ENCODE data around the gene LHFPL3.

LHFPL3 gene

GRCh38 chr7:104664648-104665047 is 336.2 kb downstream of the LHFPL3 start:
- Histone ChIP-seq H3K27ac (ENCODE audit: low read length, poor library complexity, severe bottlenecking) (no peak overlapping the region), H3K36me3 (ENCODE audit: control insufficient read depth in 1 of 2, insufficient read depth in 2 of 2, low read depth in 1 of 2, low read length in 2 of 2) (no peaks in the 10 kb centered on the region), H3K14ac (ENCODE audit: low read length in 2 of 2) (no peak overlapping the region), H3K4me3 (ENCODE audit: insufficient read depth in 1 of 2, low read depth in 1 of 2, low read length in 2 of 2) (no peak overlapping the region), H3K4me1 (ENCODE audit: control insufficient read depth, insufficient read depth, low read depth, low read length) (no peaks in the 10 kb centered on the region), H2AK5ac (ENCODE audit: low read length, severe bottlenecking) (no peak overlapping the region), H3K4ac (ENCODE audit: low read depth in 1 of 2, low read length in 2 of 2) (no peak overlapping the region), H3K23ac (ENCODE audit: low read length in 2 of 2) (no peak overlapping the region), H4K8ac (ENCODE audit: low read length) (no peak overlapping the region), H4K91ac (ENCODE audit: low read length) (no peak overlapping the region), H2BK5ac (ENCODE audit: low read depth, low read length, poor library complexity, severe bottlenecking) (no peak overlapping the region), H3K9ac (ENCODE audit: low read length) (no peak overlapping the region), H3K4me2 (ENCODE audit: low read length, poor library complexity, severe bottlenecking) (no peak overlapping the region), H2BK12ac (ENCODE audit: low read length in 2 of 2) (no peak overlapping the region), H3K18ac (ENCODE audit: low read depth in 1 of 2, low read length in 2 of 2) (no peak overlapping the region), H3K9me3 (ENCODE audit: control insufficient read depth, low read length) (no peaks in the 10 kb centered on the region), H3K27me3 (ENCODE audit: control insufficient read depth in 1 of 2, insufficient read depth in 1 of 2, low read length in 2 of 2) (peaks cover 0 to 2% of the 10 kb centered on the region in 2 experiments), H2BK15ac (ENCODE audit: low read depth, poor library complexity, severe bottlenecking) (no peak overlapping the region), H3K79me1 (replicated peaks; ENCODE audit: low read length, poor library complexity, severe bottlenecking) (no peaks in the 10 kb centered on the region), H2BK120ac (ENCODE audit: low read depth, low read length) (no peak overlapping the region), H2AFZ (ENCODE audit: low read depth, low read length) (no peak overlapping the region)
- no CpG with 5 or more reads among the region's 1 CpG for WGBS
- no peak for DNase-seq

- Histone ChIP-seq H2AFZ (ENCODE audit: low read depth, low read length) (no peak overlapping the region), H2BK15ac (ENCODE audit: low read depth, poor library complexity, severe bottlenecking) (no peak overlapping the region), H4K91ac (ENCODE audit: low read length) (no peak overlapping the region), H3K36me3 (ENCODE audit: control insufficient read depth in 1 of 2, insufficient read depth in 2 of 2, low read depth in 1 of 2, low read length in 2 of 2) (no peaks in the 10 kb centered on the region), H3K23ac (ENCODE audit: low read length in 2 of 2) (no peak overlapping the region), H2BK12ac (ENCODE audit: low read length in 2 of 2) (no peak overlapping the region), H3K4me3 (ENCODE audit: insufficient read depth in 1 of 2, low read depth in 1 of 2, low read length in 2 of 2) (no peak overlapping the region), H3K9ac (ENCODE audit: low read length) (no peak overlapping the region), H3K27me3 (ENCODE audit: control insufficient read depth in 1 of 2, insufficient read depth in 1 of 2, low read length in 2 of 2) (no peaks in the 10 kb centered on the region), H3K14ac (ENCODE audit: low read length in 2 of 2) (no peak overlapping the region), H3K79me1 (replicated peaks; ENCODE audit: low read length, poor library complexity, severe bottlenecking) (no peaks in the 10 kb centered on the region), H3K27ac (ENCODE audit: low read length, poor library complexity, severe bottlenecking) (no peak overlapping the region), H3K4ac (ENCODE audit: low read depth in 1 of 2, low read length in 2 of 2) (no peak overlapping the region), H2BK120ac (ENCODE audit: low read depth, low read length) (no peak overlapping the region), H3K9me3 (ENCODE audit: control insufficient read depth, low read length) (no peaks in the 10 kb centered on the region), H3K4me2 (ENCODE audit: low read length, poor library complexity, severe bottlenecking) (no peak overlapping the region), H4K8ac (ENCODE audit: low read length) (no peak overlapping the region), H3K4me1 (ENCODE audit: control insufficient read depth, insufficient read depth, low read depth, low read length) (no peaks in the 10 kb centered on the region), H3K18ac (ENCODE audit: low read depth in 1 of 2, low read length in 2 of 2) (no peak overlapping the region), H2BK5ac (ENCODE audit: low read depth, low read length, poor library complexity, severe bottlenecking) (no peak overlapping the region), H2AK5ac (ENCODE audit: low read length, severe bottlenecking) (no peak overlapping the region)
- no peak for DNase-seq
- WGBS: 60% methylated on average over 4 of the region's 5 CpGs
These were observed 349.2 kb downstream of the LHFPL3 start for GRCh38 chr7:104677587-104677986.

GRCh38 chr7:104679085-104679484 is 350.7 kb downstream of the LHFPL3 start:
- Histone ChIP-seq H3K18ac (ENCODE audit: low read depth in 1 of 2, low read length in 2 of 2) (no peak overlapping the region), H2AK5ac (ENCODE audit: low read length, severe bottlenecking) (no peak overlapping the region), H3K27ac (ENCODE audit: low read length, poor library complexity, severe bottlenecking) (no peak overlapping the region), H3K36me3 (ENCODE audit: control insufficient read depth in 1 of 2, insufficient read depth in 2 of 2, low read depth in 1 of 2, low read length in 2 of 2) (no peaks in the 10 kb centered on the region), H2BK5ac (ENCODE audit: low read depth, low read length, poor library complexity, severe bottlenecking) (no peak overlapping the region), H2AFZ (ENCODE audit: low read depth, low read length) (no peak overlapping the region), H3K9me3 (ENCODE audit: control insufficient read depth, low read length) (no peaks in the 10 kb centered on the region), H4K8ac (ENCODE audit: low read length) (no peak overlapping the region), H3K4me3 (ENCODE audit: insufficient read depth in 1 of 2, low read depth in 1 of 2, low read length in 2 of 2) (no peak overlapping the region), H4K91ac (ENCODE audit: low read length) (no peak overlapping the region), H3K23ac (ENCODE audit: low read length in 2 of 2) (no peak overlapping the region), H3K4me2 (ENCODE audit: low read length, poor library complexity, severe bottlenecking) (no peak overlapping the region), H3K4me1 (ENCODE audit: control insufficient read depth, insufficient read depth, low read depth, low read length) (no peaks in the 10 kb centered on the region), H2BK15ac (ENCODE audit: low read depth, poor library complexity, severe bottlenecking) (no peak overlapping the region), H3K4ac (ENCODE audit: low read depth in 1 of 2, low read length in 2 of 2) (no peak overlapping the region), H3K14ac (ENCODE audit: low read length in 2 of 2) (no peak overlapping the region), H2BK120ac (ENCODE audit: low read depth, low read length) (no peak overlapping the region), H3K9ac (ENCODE audit: low read length) (no peak overlapping the region), H2BK12ac (ENCODE audit: low read length in 2 of 2) (no peak overlapping the region), H3K27me3 (ENCODE audit: control insufficient read depth in 1 of 2, insufficient read depth in 1 of 2, low read length in 2 of 2) (no peaks in the 10 kb centered on the region), H3K79me1 (replicated peaks; ENCODE audit: low read length, poor library complexity, severe bottlenecking) (no peaks in the 10 kb centered on the region)
- DNase-seq: no peak
- WGBS: 93% methylated on average over 1 of the region's 1 CpG

- H3K23ac ChIP-seq (ENCODE audit: low read length in 2 of 2): no peak overlapping the region
- H2BK15ac ChIP-seq (ENCODE audit: low read depth, poor library complexity, severe bottlenecking): no peak overlapping the region
- WGBS: 85% methylated on average over 1 of the region's 1 CpG
- H3K36me3 ChIP-seq (ENCODE audit: control insufficient read depth in 1 of 2, insufficient read depth in 2 of 2, low read depth in 1 of 2, low read length in 2 of 2): no peaks in the 10 kb centered on the region
- H2BK12ac ChIP-seq (ENCODE audit: low read length in 2 of 2): no peak overlapping the region
- H2BK5ac ChIP-seq (ENCODE audit: low read depth, low read length, poor library complexity, severe bottlenecking): no peak overlapping the region
- no peaks in the 10 kb centered on the region for H3K79me1 ChIP-seq (replicated peaks; ENCODE audit: low read length, poor library complexity, severe bottlenecking)
- H3K4me3 ChIP-seq (ENCODE audit: insufficient read depth in 1 of 2, low read depth in 1 of 2, low read length in 2 of 2): no peak overlapping the region
- DNase-seq: no peak
- H3K9me3 ChIP-seq (ENCODE audit: control insufficient read depth, low read length): no peaks in the 10 kb centered on the region
- H3K4me2 ChIP-seq (ENCODE audit: low read length, poor library complexity, severe bottlenecking): no peak overlapping the region
- H2AK5ac ChIP-seq (ENCODE audit: low read length, severe bottlenecking): no peak overlapping the region
- no peak overlapping the region for H3K9ac ChIP-seq (ENCODE audit: low read length)
- no peak overlapping the region for H4K91ac ChIP-seq (ENCODE audit: low read length)
- H3K4ac ChIP-seq (ENCODE audit: low read depth in 1 of 2, low read length in 2 of 2): no peak overlapping the region
- H3K27me3 ChIP-seq (ENCODE audit: control insufficient read depth in 1 of 2, insufficient read depth in 1 of 2, low read length in 2 of 2): no peaks in the 10 kb centered on the region
- H3K18ac ChIP-seq (ENCODE audit: low read depth in 1 of 2, low read length in 2 of 2): no peak overlapping the region
- H3K27ac ChIP-seq (ENCODE audit: low read length, poor library complexity, severe bottlenecking): no peak overlapping the region
- no peak overlapping the region for H2BK120ac ChIP-seq (ENCODE audit: low read depth, low read length)
- no peak overlapping the region for H2AFZ ChIP-seq (ENCODE audit: low read depth, low read length)
- no peak overlapping the region for H3K14ac ChIP-seq (ENCODE audit: low read length in 2 of 2)
- no peaks in the 10 kb centered on the region for H3K4me1 ChIP-seq (ENCODE audit: control insufficient read depth, insufficient read depth, low read depth, low read length)
- no peak overlapping the region for H4K8ac ChIP-seq (ENCODE audit: low read length)
These were observed 357.9 kb downstream of the LHFPL3 start for GRCh38 chr7:104686286-104686685.
